ENCODE measurements around the gene LBR.

DNA sequence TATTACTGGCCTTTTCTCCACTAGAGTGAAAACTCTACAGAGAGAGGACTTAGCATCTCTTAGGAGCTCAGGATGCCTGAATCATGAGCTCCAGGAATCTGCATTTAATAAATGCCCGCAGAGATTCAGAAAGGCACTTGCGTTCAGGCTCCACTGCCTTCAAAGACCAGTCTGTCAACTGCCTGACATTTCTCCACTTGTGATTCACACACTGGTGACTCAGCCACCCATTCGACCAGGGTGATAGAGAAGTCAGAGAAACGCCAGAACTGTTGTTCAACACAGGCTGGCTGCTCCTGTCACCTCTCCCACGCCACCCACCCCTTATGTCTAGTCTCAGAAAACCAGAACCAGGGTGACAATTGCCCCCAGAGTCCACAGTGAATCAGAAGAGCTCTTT, 26.9 kb upstream of the LBR start:
- TF ChIP-seq IRF2 (CRISPR knock-in tag; IDR thresholded peaks at IDR 0.05; ENCODE audit: borderline replicate concordance, low read depth) (no peak), ETV6 (CRISPR knock-in tag; IDR thresholded peaks at IDR 0.05) (no peak)
- TF ChIP-seq, protein P1, sequence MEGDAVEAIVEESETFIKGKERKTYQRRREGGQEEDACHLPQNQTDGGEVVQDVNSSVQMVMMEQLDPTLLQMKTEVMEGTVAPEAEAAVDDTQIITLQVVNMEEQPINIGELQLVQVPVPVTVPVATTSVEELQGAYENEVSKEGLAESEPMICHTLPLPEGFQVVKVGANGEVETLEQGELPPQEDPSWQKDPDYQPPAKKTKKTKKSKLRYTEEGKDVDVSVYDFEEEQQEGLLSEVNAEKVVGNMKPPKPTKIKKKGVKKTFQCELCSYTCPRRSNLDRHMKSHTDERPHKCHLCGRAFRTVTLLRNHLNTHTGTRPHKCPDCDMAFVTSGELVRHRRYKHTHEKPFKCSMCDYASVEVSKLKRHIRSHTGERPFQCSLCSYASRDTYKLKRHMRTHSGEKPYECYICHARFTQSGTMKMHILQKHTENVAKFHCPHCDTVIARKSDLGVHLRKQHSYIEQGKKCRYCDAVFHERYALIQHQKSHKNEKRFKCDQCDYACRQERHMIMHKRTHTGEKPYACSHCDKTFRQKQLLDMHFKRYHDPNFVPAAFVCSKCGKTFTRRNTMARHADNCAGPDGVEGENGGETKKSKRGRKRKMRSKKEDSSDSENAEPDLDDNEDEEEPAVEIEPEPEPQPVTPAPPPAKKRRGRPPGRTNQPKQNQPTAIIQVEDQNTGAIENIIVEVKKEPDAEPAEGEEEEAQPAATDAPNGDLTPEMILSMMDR (IDR thresholded peaks at IDR 0.05): no peak

Data from WTC11 (cell line).